Stimulated activated naive CD8-positive, alpha-beta T cell treated with anti-CD3 and anti-CD28 coated beads, Interleukin-15, Interleukin-2, amounts not matched to agents 100 ng/mL and 50 ng/mL, for 24 hours (primary cell): ENCODE measurements around the gene IFRD2.
"Not testable (repeated sequence)": the region's sequence is repeated elsewhere in the genome, so short reads cannot be mapped to it uniquely, and the experiment has no call there.

ENCODE experiments used
- H3K27ac Mint-ChIP-seq: one replicate; pipeline ENCODE4 v1.8.0; 2021; ENCODE audit warnings: mild to moderate bottlenecking, mixed read lengths
- H3K27me3 Mint-ChIP-seq: one replicate; pipeline ENCODE4 v1.8.0; 2021; ENCODE audit warnings: mixed read lengths
- H3K36me3 Mint-ChIP-seq: one replicate; pipeline ENCODE4 v1.8.0; 2021; ENCODE audit warnings: low read depth, mixed read lengths
- H3K4me1 Mint-ChIP-seq: one replicate; pipeline ENCODE4 v1.8.0; 2021; ENCODE audit warnings: low read depth, mixed read lengths
- H3K4me3 Mint-ChIP-seq: one replicate; pipeline ENCODE4 v1.8.0; 2021; ENCODE audit warnings: mild to moderate bottlenecking, mixed read lengths
- H3K9me3 Mint-ChIP-seq: one replicate; pipeline ENCODE4 v1.8.0; 2021; ENCODE audit warnings: mixed read lengths

The IFRD2 gene

GRCh38 chr3:50286322-50287227 is 5.7 kb downstream of the IFRD2 start:
- peaks cover 39% of the 10 kb centered on the region for H3K36me3 Mint-ChIP-seq
- H3K27ac Mint-ChIP-seq, result no peak overlapping the region

GRCh38 chr3:50284121-50284520 is 8.1 kb downstream of the IFRD2 start:
- not testable (repeated sequence) for H3K4me3 Mint-ChIP-seq, H3K4me1 Mint-ChIP-seq, H3K27me3 Mint-ChIP-seq, H3K27ac Mint-ChIP-seq, H3K9me3 Mint-ChIP-seq
- peaks cover 23% of the 10 kb centered on the region for H3K36me3 Mint-ChIP-seq

More at GRCh38 chr3:50286322-50287227, 5.7 kb downstream of the IFRD2 start:
- Mint-ChIP-seq H3K27me3 (no peaks in the 10 kb centered on the region), H3K4me1 (peaks cover 9% of the 10 kb centered on the region), H3K9me3 (no peaks in the 10 kb centered on the region), H3K4me3 (no peak overlapping the region)

GRCh38 chr3:50279255-50280016 is 12.8 kb downstream of the IFRD2 start:
- no peaks in the 10 kb centered on the region for H3K36me3 Mint-ChIP-seq
- no peaks in the 10 kb centered on the region for H3K9me3 Mint-ChIP-seq
- H3K27ac Mint-ChIP-seq, result no peak overlapping the region
- H3K4me3 Mint-ChIP-seq, result no peak overlapping the region
- H3K4me1 Mint-ChIP-seq, result peaks cover 16% of the 10 kb centered on the region
- H3K27me3 Mint-ChIP-seq, result peaks cover 23% of the 10 kb centered on the region

GRCh38 chr3:50278880-50279224 is 13.4 kb downstream of the IFRD2 start, which contains the start of gene LSMEM2:
TSS of gene LSMEM2 (plus strand) at chr3:50279087. CDS start at chr3:50279114, 27 bp downstream.
- no peaks in the 10 kb centered on the region for H3K36me3 Mint-ChIP-seq
- no peaks in the 10 kb centered on the region for H3K9me3 Mint-ChIP-seq
- no peak within 1 kb of the TSS for H3K27ac Mint-ChIP-seq
- H3K4me1 Mint-ChIP-seq, result peaks cover 22% of the 10 kb centered on the region
- H3K27me3 Mint-ChIP-seq, result peaks cover 29% of the 10 kb centered on the region
- no peak within 1 kb of the TSS for H3K4me3 Mint-ChIP-seq

GRCh38 chr3:50278123-50278879 is 13.9 kb downstream of the IFRD2 start:
- Mint-ChIP-seq H3K27ac (no peak overlapping the region), H3K4me1 (peaks cover 23% of the 10 kb centered on the region), H3K36me3 (no peaks in the 10 kb centered on the region), H3K4me3 (no peak overlapping the region), H3K27me3 (peaks cover 31% of the 10 kb centered on the region), H3K9me3 (no peaks in the 10 kb centered on the region)

GRCh38 chr3:50276762-50277101 is 15.5 kb downstream of the IFRD2 start:
- peaks cover 36% of the 10 kb centered on the region for H3K27me3 Mint-ChIP-seq
- H3K4me3 Mint-ChIP-seq, result no peak overlapping the region
- no peaks in the 10 kb centered on the region for H3K36me3 Mint-ChIP-seq
- peaks cover 28% of the 10 kb centered on the region for H3K4me1 Mint-ChIP-seq
- no peak overlapping the region for H3K27ac Mint-ChIP-seq
- H3K9me3 Mint-ChIP-seq, result no peaks in the 10 kb centered on the region

- no peaks in the 10 kb centered on the region for H3K36me3 Mint-ChIP-seq
- H3K27ac Mint-ChIP-seq, result no peak overlapping the region
- peaks cover 28% of the 10 kb centered on the region for H3K4me1 Mint-ChIP-seq
- no peak overlapping the region for H3K4me3 Mint-ChIP-seq
- H3K9me3 Mint-ChIP-seq, result no peaks in the 10 kb centered on the region
- H3K27me3 Mint-ChIP-seq, result peaks cover 36% of the 10 kb centered on the region
Measured at GRCh38 chr3:50275996-50276761, 16.1 kb downstream of the IFRD2 start.

- Mint-ChIP-seq H3K4me1 (peaks cover 28% of the 10 kb centered on the region), H3K36me3 (no peaks in the 10 kb centered on the region), H3K27me3 (peaks cover 36% of the 10 kb centered on the region), H3K4me3 (no peak overlapping the region), H3K9me3 (no peaks in the 10 kb centered on the region), H3K27ac (no peak overlapping the region)
Measured at GRCh38 chr3:50275141-50275995, 16.9 kb downstream of the IFRD2 start.

GRCh38 chr3:50274371-50275104 is 17.7 kb downstream of the IFRD2 start:
- peaks cover 36% of the 10 kb centered on the region for H3K27me3 Mint-ChIP-seq
- no peak overlapping the region for H3K27ac Mint-ChIP-seq
- H3K9me3 Mint-ChIP-seq, result no peaks in the 10 kb centered on the region
- H3K4me3 Mint-ChIP-seq, result peak overlapping the region; percentile 54
- H3K4me1 Mint-ChIP-seq, result peaks cover 28% of the 10 kb centered on the region
- no peaks in the 10 kb centered on the region for H3K36me3 Mint-ChIP-seq

- Mint-ChIP-seq H3K9me3 (no peaks in the 10 kb centered on the region), H3K27ac (no peak overlapping the region), H3K4me3 (no peak overlapping the region), H3K27me3 (peaks cover 37% of the 10 kb centered on the region), H3K4me1 (peaks cover 28% of the 10 kb centered on the region), H3K36me3 (no peaks in the 10 kb centered on the region)
Measured at GRCh38 chr3:50273689-50274065, 18.6 kb downstream of the IFRD2 start.

GRCh38 chr3:50272911-50273688 is 19.1 kb downstream of the IFRD2 start:
- Mint-ChIP-seq H3K27me3 (peaks cover 43% of the 10 kb centered on the region), H3K9me3 (no peaks in the 10 kb centered on the region), H3K27ac (no peak overlapping the region), H3K4me3 (peak overlapping the region; percentile 78), H3K36me3 (no peaks in the 10 kb centered on the region), H3K4me1 (peaks cover 28% of the 10 kb centered on the region)

- Mint-ChIP-seq H3K27me3 (peaks cover 43% of the 10 kb centered on the region), H3K4me1 (peaks cover 28% of the 10 kb centered on the region)
- H3K36me3 Mint-ChIP-seq, H3K9me3 Mint-ChIP-seq, H3K4me3 Mint-ChIP-seq, H3K27ac Mint-ChIP-seq: not testable (repeated sequence)
Measured at GRCh38 chr3:50272538-50272910, 19.7 kb downstream of the IFRD2 start.
